Ramos (cell line): ENCODE results near the gene PAGE5.

Experiments
- in situ Hi-C: fragments of 300-500 bp; cut with MboI; formaldehyde crosslinking; loops from one replicate; pipeline ENCODE4 v1.14.3; 2022; ENCODE audit warnings: low sequenced_read_pairs; ENCODE audit not compliant: unreplicated experiment

Gene PAGE5, protein sequence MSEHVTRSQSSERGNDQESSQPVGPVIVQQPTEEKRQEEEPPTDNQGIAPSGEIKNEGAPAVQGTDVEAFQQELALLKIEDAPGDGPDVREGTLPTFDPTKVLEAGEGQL

DNA sequence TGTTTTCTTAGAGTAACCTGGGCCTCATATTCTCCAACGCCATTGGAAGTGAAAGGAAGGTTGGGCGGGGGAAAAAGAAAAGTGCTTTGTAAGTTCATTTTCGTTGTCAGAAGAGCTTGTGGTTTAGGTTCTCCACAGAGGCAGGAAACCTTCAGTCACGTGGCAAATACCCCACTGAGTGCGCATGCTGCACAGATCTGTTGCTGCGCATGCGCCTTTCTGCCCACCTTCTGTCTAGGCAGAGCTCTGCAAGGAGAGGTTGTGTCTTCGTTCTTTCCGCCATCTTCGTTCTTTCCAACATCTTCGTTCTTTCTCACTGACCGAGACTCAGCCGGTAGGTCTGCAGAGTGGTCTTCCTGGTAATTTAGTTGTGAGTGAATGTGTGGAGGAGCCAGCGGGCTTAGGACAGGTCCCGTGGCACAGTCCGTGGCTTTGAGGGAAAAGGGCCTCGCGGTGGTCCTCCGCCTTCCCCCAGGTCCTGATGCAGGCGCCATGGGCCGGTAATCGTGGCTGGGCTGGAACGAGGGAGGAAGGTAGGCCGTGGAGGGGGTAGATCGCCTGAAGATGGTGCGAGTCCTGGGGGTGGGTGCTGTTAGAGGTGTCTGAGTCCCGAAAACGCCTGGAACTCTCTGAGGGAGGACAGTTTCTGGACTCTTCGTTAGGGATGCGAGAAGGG lies at the start of gene PAGE5:
PAGE5 (plus strand) TSS at position 228 of the 676 bp plus-strand sequence. CDS start 1,037 bp downstream, outside the sequence.
- in situ Hi-C loops, result no loop called here

DNA sequence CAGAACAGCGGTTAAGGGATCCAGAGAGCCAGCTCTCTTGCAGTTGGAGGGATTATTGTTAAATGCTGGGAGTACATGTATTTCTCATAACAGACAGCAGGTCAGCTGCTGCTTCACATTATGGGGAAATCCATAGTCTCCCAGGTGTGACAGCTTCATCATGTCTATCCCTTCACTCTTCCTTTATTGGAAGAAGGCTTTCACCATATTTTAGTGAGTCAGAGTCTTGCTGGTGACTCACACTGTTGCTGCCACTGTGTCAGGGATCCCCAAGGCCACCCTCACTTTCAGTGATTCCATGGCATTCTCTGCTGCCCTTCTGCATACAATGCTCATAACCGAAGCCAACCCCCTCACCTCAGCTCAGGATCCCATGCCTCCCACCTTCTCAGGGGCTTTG lies 32.9 kb upstream of the PAGE5 start:
- in situ Hi-C loops, result no loop called here

DNA sequence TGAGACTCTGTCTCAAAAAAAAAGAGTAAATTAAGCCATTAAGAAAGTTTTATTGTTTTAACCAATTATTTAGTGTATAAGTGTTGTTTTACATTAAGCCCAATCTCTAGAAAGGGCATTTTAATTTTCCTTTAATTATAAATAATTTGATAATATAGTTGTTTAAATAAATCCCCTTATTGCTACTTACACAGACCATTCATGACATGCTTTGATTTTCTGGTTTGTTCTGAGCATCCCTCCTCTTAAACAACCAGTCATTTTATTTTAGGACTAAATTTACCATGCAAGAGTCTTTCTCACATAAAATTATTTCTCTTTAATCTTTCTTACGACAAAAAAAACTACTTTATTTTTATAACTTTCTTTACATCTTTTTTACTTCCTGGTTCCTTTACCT lies 23.5 kb upstream of the PAGE5 start:
- in situ Hi-C loops, result no loop called here

DNA sequence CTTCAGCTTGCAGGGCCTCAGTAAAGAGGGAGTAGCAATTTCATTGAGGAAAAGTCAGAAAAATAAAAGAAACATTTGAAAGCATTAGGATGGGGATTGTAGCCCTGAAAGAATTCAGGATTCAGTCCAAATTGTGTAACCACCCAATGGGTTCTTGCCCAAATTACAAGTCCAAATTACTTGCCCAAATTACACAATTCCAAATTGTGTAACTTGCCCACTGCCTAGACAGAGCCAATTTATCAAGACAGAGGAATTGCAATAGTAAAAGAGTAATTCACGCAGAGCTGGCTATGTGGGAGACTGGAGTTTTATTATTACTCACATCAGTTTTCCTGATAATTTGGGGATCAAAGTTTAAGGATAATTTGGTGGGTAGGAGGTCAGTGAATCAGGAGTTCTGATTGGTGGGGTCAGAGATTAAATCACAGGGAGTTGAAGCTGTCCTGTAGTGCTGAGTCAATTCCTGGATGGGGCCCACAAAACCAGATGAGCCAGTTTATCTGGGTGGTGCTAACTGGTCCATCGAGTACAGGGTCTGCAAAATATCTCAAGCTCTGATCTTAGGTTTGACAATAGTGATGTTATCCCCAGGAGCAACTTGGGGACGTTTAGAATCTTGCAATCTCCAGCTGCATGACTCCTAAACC lies 18.1 kb upstream of the PAGE5 start:
- in situ Hi-C loops, result no loop called here

DNA sequence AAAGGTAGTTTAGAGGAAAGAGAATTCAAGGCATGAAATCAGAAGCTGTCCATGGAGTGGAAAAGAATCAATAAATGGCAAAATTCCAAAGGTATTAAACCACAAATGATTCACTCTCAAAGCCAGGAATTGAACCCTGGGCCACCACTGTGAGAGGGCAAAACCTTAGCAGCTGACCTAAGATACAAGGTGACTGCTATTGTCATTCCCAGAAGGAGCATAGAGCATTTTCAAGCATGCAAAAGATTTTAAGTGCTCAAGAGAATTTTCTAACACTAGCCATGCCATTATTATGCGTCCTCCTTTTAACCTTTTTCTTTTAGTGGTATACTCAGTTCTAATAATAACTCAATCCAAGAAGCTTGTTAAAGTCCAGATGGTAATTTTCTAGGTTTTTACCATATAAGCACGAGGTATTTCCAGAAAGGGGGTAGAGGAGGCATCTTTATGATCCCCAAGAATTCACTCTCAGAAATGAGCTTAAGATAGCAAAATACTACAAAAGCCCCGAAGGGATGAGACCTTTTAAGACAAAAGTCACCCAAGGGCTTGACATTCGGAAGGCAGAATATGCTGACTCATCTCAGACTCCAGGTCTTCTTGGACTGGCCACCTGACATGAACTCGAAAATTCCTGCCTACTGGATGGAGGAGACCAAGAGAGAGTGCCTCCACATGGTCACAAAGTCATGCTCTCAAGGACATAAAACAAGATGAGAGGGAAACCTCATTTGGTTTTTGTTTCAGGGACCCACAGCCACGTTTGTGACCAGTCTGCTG lies 13.8 kb upstream of the PAGE5 start:
- in situ Hi-C loops, result no loop called here

DNA sequence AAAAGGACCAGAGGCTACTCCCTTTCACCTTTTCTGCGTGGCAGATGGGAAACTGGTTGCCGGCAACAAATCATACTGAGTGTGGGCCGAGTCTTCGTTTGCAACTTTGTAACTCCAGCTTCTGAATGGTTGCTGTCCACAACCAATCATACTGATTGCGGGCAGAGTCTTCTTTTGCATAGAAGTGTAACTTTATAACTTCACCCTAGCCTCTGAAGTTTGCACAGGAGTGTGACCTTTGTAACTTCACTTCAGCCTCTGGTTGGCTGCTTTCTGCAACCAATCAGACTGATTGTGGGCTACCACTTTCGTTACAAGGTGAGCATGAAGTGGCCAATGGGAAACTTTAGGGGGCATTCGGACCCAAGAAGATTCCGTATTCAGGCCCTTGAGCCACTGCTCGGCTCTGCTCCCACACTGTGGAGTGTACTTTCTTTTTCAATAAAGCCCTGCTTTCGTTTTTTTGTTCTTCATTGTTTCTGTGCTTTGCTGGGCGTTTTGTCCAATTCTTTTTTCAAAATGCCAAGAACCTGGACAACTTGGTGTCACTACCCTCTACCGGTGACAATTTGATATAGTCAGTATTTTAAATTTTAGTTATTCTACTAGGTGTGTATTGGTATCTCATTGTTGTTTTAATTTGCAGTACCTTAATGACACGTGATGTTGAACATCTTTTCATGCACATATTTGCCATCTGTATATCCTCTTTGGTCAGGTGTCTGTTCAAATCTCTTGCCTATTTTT lies 9.0 kb upstream of the PAGE5 start:
- in situ Hi-C loops, result no loop called here

DNA sequence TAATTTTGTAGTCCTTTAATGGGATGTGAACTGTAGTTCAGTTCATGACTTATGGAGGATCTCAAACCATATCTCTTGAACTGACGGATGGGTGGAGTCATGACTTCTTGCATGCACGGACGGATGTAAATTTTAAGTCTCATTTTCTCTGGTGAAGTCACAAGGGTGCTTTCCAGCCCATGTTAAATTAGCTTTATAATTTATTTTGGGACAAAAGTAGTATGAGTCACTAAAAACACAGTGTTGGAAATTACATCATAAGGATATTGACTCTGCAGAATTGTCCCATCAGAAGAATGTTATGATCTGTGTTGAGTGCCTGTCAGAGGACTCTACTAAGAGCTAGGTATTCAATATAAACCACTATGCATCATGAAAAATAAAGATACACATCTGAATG lies 6.8 kb upstream of the PAGE5 start:
- in situ Hi-C loops, result no loop called here

DNA sequence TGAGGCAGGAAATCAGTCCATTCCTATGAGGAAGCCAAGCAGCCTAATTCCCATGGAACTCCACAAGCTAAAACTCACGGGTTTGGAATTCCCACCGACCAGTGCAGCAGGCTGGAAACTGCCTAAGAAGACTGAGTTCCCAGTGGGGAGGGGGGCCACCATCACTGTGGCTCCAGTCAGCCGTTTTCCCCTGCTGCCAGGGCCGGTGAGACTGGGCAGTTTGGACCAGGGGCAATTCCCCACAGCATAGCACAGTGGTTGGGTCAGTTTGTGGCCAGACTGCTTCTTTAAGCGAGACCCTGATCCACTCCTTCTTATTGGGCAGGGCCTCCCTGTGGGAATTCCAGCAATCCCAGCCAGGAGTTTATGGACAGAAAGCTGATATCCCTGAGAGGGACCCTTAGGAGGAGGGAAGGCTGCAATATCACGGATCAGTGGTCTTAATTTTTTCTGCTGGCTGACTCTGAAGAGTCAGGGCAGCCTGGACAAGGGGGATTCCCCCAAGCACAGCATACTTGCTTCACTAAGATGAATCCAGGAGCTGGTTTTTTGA lies 20.7 kb downstream of the PAGE5 start:
- in situ Hi-C loops, result no loop called here

DNA sequence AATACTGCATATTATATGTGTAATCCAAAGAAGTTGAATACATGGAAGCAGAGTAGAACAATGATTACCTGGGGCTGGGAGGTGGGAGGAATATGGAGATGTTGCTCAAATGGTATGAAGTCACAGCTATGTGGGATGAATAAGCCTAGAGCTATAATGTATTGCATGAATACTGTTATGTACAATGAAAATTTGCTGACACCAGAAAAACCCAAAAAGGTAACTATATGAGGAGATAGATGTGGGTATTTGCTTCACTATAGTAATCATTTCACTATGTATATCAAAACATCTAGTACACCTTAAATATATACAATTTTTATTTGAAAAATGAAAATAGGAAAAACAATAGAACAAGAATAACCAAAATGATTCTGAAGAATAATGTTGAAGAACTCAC lies 33.4 kb downstream of the PAGE5 start:
- in situ Hi-C loops, result no loop called here

DNA sequence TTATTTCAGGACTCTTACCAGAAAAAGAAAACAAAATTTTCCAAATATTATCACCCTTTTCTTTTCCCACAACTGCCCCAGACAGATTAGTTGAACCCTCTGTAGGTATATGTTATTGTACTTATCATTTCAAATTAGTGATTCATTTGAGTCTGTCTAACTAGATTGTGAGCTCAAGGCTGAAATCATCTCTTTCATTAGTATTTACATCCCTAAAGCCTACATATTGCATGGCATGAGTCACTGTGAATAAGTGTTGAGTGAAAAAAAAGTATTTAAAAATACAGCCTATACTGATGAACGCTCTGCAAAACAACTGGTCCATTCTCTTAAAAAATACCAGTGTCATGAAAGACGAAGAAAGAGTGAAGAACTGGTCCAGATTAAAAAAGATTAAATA lies 40.7 kb downstream of the PAGE5 start:
- in situ Hi-C loops, result no loop called here

DNA sequence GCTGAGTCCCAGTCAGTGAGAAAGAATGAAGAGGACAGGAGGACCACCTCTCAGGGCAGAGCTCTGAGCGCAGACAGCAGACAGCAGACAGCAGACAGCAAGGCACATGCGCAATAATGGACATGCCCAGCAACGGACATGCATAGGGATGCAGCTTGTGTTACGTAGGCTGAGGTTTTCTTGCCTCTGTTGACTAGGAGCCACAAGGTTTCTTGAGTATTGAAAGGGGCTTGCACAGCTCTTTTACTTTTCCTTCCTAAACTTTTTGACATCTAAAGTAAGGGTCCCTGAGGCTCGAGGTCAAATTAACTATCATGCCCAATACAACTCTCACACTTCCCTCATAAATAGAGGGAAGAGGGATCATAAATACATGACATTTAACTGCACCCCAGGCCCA lies 44.7 kb downstream of the PAGE5 start, which contains the start of gene PAGE3:
PAGE3 (minus strand) TSS at position 101 of the 400 bp plus-strand sequence. CDS start 1,013 bp downstream, outside the sequence.
- in situ Hi-C loops, result no loop called here
